Psoas muscle (tissue), 8 donors: Measurements from ENCODE around the gene CHCHD4. TPM values are rescaled to one million over a fixed set of nuclear protein-coding genes. Genes with fewer than 3 reads are reported as not detected.

Experiments
- ATAC-seq, 4 donors: fragments of 200-7000 bp; cut with Tn5 transposase; one replicate each; pipeline ENCODE4 v1.9.1; 2020; ENCODE audit warnings: moderate library complexity in 3 of 4, mild to moderate bottlenecking in 2 of 4
- DNase-seq, 2 donors: peaks; one replicate each; pipeline ENCODE4 v3.0.0-alpha.2; 2020
- H3K27ac ChIP-seq: fragments of 200-600 bp; one replicate; pipeline ENCODE4 v1.8.0; 2022
- H3K27me3 ChIP-seq, 3 donors: fragments of 200-600 bp in 1 of 3; one replicate each; pipeline versions ENCODE4 v1.6.1 to v1.8.0; 2013 to 2022; ENCODE audit warnings: low read length in 2 of 3, mild to moderate bottlenecking in 2 of 3, moderate library complexity in 1 of 3; ENCODE audit not compliant: insufficient read depth in 3 of 3
- H3K36me3 ChIP-seq, 2 donors: fragments of 200-600 bp in 1 of 2; one replicate each; pipeline versions ENCODE4 v1.6.1 to v1.8.0; 2013 to 2022; ENCODE audit warnings: low read depth in 1 of 2, mild to moderate bottlenecking in 1 of 2, moderate library complexity in 1 of 2; ENCODE audit not compliant: insufficient read depth in 1 of 2
- H3K4me1 ChIP-seq: fragments of 200-600 bp; one replicate; pipeline ENCODE4 v1.8.0; 2022
- H3K4me3 ChIP-seq: fragments of 200-600 bp; one replicate; pipeline ENCODE4 v1.8.0; 2022; ENCODE audit warnings: mild to moderate bottlenecking
- H3K9me3 ChIP-seq: fragments of 200-600 bp; one replicate; pipeline ENCODE4 v1.8.0; 2022
- WGBS, 3 donors: extraction: QIAGEN DNeasy Blood & Tissue Kit; methylation state at CpG; one replicate each; pipeline versions ENCODE4 v1.1.6 to v1.1.7; 2013; 5-methylcytosine and 5-hydroxymethylcytosine counted together
- intact Hi-C, 2 donors: fragments of 100-400 bp; cut with DNase I; formaldehyde crosslinking; loops; one replicate each; pipeline versions ENCODE4 v1.11.0 to v1.14.2; 2022
- polyA plus RNA-seq, 3 donors: library from polyadenylated mRNA; stranded (reverse); fragments of 200-250 nt; gene quantifications; one replicate each; pipeline ENCODE4 v1.2.3, GENCODE V29; 2013
- total RNA-seq, 4 donors: library from RNA; stranded (reverse); fragmentation: NEBNext Ultra II Directional in 2 of 4; extraction: Animal tissue kit (Norgen Biotek cat#: 25700) in 2 of 4; gene quantifications; one replicate each; pipeline versions ENCODE4 v1.2.1 to v1.2.4, GENCODE V29; 2021 to 2023
- TF ChIP-seq, protein P1 (sequence below): fragments of 200-600 bp; IDR thresholded peaks from one replicate; pipeline ENCODE4 v1.8.0; 2022; ENCODE audit warnings: antibody characterized with exemption
- donor health status: healthy with polysubstance abuse.
- donor health status: DM: no; HTN: no; CAD: no; lungs with moderate emphysema.
- donor health status: Bipolar disorder and iron deficiency.
- donor health status: healthy.
- donor health status: DM: yes; HTN: yes; CAD: no.
- donor health status: DM: no; HTN: no; CAD: no.
- donor health status: DM: no; HTN: no; CAD: no.
- donor health status: DM: yes; HTN: yes; CAD: no.

Gene CHCHD4
- total and polyA plus RNA-seq, 7 donors = 18.5 to 55.4 (median 26.8) TPM

DNA sequence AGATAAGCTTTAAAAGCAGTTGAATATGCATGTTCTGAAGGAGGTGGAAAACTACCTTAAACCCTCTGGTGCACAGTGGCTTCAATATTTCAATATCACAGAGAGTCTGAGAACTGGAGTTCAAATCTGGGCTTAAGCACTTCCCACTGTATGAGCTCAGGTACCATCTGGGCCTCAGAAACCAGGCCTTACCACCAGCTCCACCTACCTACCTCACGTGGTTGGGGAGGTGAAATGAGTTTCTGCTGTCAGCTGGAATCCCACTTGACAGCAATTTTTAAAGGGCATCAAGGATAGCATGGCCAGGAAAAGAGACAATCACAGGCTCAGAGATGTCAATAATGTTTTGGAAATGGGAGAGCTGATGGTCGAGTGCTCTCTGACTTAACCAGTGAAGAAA is 5.0 kb downstream of the CHCHD4 start:
- Histone ChIP-seq H3K36me3 (peaks cover 19 to 60% of the 10 kb centered on the region in 2 donors), H3K27ac (no peak overlapping the region), H3K4me1 (peaks cover 13% of the 10 kb centered on the region), H3K9me3 (no peaks in the 10 kb centered on the region), H3K4me3 (no peak overlapping the region), H3K27me3 (no peaks in the 10 kb centered on the region)
- TF ChIP-seq, protein P1, sequence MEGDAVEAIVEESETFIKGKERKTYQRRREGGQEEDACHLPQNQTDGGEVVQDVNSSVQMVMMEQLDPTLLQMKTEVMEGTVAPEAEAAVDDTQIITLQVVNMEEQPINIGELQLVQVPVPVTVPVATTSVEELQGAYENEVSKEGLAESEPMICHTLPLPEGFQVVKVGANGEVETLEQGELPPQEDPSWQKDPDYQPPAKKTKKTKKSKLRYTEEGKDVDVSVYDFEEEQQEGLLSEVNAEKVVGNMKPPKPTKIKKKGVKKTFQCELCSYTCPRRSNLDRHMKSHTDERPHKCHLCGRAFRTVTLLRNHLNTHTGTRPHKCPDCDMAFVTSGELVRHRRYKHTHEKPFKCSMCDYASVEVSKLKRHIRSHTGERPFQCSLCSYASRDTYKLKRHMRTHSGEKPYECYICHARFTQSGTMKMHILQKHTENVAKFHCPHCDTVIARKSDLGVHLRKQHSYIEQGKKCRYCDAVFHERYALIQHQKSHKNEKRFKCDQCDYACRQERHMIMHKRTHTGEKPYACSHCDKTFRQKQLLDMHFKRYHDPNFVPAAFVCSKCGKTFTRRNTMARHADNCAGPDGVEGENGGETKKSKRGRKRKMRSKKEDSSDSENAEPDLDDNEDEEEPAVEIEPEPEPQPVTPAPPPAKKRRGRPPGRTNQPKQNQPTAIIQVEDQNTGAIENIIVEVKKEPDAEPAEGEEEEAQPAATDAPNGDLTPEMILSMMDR = no peak
- DNase-seq (no peak), ATAC-seq (no peak)
- intact Hi-C loops = loop anchor here (5.0 to 10.0 kb wide), 2 partner anchors 222 to 545 kb away; no protein-coding TSS in a partner anchor
- 83 to 85% (median 84%) methylated on average over 2 of the region's 2 CpGs for WGBS, 3 donors

DNA sequence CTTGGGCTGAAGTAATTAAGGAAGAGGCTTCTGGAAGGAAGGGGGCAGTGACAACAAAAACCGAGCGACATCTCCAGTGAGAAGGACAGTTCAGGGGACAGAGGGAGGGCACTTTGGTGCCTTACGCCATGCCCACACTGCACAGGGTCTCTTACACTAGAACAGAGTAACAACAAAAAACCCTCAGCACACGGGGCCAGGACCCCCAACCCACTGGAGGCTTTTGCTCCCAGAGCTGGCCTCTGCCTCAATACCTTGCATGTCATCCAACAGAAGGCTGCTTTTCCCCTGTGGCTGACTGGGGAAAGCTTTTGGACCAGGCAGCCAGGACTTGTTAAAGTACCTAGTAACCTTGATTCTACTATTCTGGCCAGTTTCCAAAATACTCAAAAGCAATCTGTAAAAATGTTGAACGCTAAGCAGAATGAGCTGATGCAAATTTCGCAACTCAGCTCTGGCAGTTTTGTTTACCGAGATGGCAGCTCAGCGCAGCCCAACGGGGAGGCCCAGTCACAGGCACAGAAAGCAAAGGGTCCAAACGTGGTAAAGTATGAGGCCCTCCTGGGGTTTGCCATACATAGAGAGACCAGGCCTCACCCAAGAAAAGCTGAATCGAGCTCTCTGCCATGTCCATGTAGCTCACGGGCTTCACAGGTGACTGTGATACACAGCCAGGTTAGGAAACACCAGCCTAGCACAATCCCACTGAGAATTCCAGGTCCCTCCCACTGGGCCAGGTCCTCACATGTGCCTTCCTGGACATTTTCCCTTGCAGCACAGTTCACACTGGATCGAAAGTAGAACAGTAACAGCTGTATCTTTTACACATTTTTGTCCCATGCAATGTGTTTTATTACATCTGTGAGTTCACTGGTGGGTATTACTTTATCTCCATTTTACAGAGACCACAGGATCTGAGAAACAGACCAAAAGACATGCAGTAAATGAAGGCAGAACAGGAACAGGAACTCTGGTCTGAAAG is 6.0 kb downstream of the CHCHD4 start:
- DNase-seq (no peak), ATAC-seq (no peak)
- Histone ChIP-seq H3K27ac (no peak overlapping the region), H3K36me3 (peaks cover 21 to 70% of the 10 kb centered on the region in 2 donors), H3K4me1 (peaks cover 12% of the 10 kb centered on the region), H3K4me3 (no peak overlapping the region), H3K27me3 (no peaks in the 10 kb centered on the region), H3K9me3 (no peaks in the 10 kb centered on the region)
- TF ChIP-seq, protein P1 = no peak
- intact Hi-C loops = loop anchor here in 1 of 2 donors (5.0 to 10.0 kb wide), 2 partner anchors 221 to 546 kb away; no protein-coding TSS in a partner anchor
- WGBS, 3 donors = 70 to 81% (median 74%) methylated on average over 13 of the region's 13 CpGs

DNA sequence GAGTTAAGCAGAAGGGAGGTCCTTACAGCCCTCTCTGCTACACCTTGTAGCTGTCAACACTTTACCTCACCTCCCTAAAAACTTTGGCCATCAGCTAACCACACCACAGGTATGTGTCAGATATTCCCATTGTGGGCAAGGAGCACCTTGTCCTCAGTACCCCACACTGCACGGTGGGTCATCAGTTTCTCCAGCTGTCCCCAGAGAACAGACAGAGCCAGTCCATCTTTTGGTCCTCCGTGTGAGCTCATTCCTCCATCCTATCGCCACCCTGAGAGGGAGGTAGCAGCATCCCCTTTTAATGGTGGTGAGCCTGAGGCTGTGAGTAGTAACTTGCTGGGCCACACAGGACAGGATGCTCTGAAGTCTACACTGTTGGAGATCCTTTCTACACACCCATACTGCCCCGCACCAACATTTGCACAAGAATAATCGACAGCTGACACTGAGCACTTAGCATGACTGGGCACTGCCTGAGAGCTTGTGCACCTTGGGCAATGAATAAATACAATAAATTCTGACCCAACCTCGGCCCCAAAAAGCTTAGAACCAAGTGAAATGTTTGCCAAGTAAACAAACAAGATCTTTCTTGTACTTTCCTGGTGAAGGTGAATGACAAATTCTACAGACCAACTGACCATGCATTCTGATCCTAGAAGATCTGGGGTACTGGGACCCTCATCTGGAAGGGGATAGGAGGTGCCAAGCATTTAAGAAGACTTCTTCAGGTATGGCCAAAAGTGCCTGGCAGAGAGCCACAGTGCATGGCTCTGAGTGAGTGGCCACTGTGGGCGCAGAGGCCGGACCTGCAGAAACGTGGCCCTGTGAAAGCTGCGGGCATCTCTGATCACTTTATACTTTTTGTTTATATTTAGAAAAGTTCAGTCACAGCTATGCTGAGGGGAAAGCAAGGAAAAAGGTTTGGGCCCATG is 6.9 kb downstream of the CHCHD4 start:
- Histone ChIP-seq H3K4me3 (no peak overlapping the region), H3K9me3 (no peaks in the 10 kb centered on the region), H3K4me1 (peaks cover 3% of the 10 kb centered on the region), H3K27ac (no peak overlapping the region), H3K36me3 (peaks cover 27 to 79% of the 10 kb centered on the region in 2 donors), H3K27me3 (no peaks in the 10 kb centered on the region)
- intact Hi-C loops = loop anchor here in 1 of 2 donors (5.0 to 10.0 kb wide), 2 partner anchors 220 to 547 kb away; no protein-coding TSS in a partner anchor
- WGBS, 3 donors = 88 to 92% (median 90%) methylated on average over 10 of the region's 10 CpGs
- no peak for DNase-seq
- ATAC-seq = no peak
- TF ChIP-seq, protein P1 = no peak

DNA sequence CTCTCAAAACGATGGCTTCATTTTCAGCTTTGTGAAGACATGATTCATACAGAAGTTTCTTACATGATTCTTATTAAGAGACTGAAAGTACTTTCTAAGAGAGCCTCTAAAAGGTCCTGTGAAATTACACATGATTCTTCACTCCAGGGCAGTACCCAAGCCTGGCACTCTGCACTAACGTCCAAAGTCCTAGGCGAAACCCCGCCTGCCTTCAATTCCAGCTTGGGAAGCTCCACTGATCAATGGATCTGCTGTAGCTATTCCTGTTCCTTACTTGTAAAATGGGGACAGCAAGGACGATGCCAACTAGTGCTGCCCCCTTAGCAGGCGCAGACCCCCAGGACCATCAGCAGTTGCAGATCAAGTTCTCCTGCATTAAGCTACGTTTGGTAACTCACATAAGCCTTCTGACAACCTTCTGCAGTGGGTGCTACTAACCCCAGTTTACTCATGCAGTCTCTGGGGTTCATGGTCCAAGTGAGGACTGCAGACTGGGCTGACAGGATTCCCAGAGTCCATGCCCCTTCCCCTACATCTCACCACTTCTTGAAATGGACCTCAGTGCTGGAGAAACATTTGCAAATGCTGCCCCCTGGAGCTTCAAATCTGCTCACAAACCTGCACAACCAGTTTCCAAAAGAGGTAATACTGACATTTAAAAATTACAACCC is 10.6 kb downstream of the CHCHD4 start:
- DNase-seq (no peak), ATAC-seq (no peak)
- no peaks in the 10 kb centered on the region for H3K27me3 ChIP-seq
- TF ChIP-seq, protein P1 = no peak
- H3K27ac ChIP-seq = no peak overlapping the region
- H3K9me3 ChIP-seq = no peaks in the 10 kb centered on the region
- WGBS, 3 donors = 89 to 95% (median 93%) methylated on average over 7 of the region's 7 CpGs
- H3K36me3 ChIP-seq = peaks cover 25 to 63% of the 10 kb centered on the region in 2 donors
- H3K4me3 ChIP-seq = no peak overlapping the region
- intact Hi-C loops = loop anchor here in 1 of 2 donors (10.0 kb wide), 1 partner anchor 551 kb away; no protein-coding TSS in a partner anchor
- H3K4me1 ChIP-seq = no peaks in the 10 kb centered on the region
